ENCODE results near the gene PHF14. TPM values are rescaled to one million over a fixed set of nuclear protein-coding genes. Genes with fewer than 3 reads are reported as not detected.

PHF14 gene
- total RNA-seq, 1 experiment from 2014 or later = 35.4 TPM

- no peak overlapping the region for H2AFZ ChIP-seq (ENCODE audit: low read length)
- TF ChIP-seq EZH2 (IDR thresholded peaks at IDR 0.05; ENCODE audit: low read length, unreplicated experiment) = no peak
- no peak for TF ChIP-seq EZH2phosphoT487 (IDR thresholded peaks at IDR 0.05; ENCODE audit: borderline replicate concordance, low read length)
- no peaks in the 10 kb centered on the region for H3K79me2 ChIP-seq (ENCODE audit: low read length)
- intact Hi-C loops (cut with micrococcal nuclease) = no loop called here
- no peak overlapping the region for H3K9ac ChIP-seq (ENCODE audit: low read length)
- no peaks in the 10 kb centered on the region for H3K4me1 ChIP-seq (ENCODE audit: insufficient read depth, low read length)
- no peaks in the 10 kb centered on the region for H3K27me3 ChIP-seq (ENCODE audit: low read length)
- no peak overlapping the region for H3K4me2 ChIP-seq (ENCODE audit: low read length)
- H3K4me3 ChIP-seq (ENCODE audit: low read length) = no peak overlapping the region
- ATAC-seq = peak; percentile 20
- no peaks in the 10 kb centered on the region for H3F3A ChIP-seq (ENCODE audit: low read length, unreplicated experiment)
- H3K9me2 ChIP-seq (replicated peaks; ENCODE audit: low read length) = no peaks in the 10 kb centered on the region
- CTCF ChIA-PET = no interaction called here
- BruUV-seq (replicated peaks) = no TSS peak
- H3K27ac ChIP-seq (ENCODE audit: low read length) = no peak overlapping the region
- POLR2A ChIA-PET (ENCODE audit: unreplicated experiment) = interaction anchor here (0.6 kb wide), 1 partner anchor 176 kb away, joined by 4 read pairs; no protein-coding TSS in a partner anchor
- DNase-seq = no peak
- no peaks in the 10 kb centered on the region for H3K9me3 ChIP-seq (ENCODE audit: low read length)
- no peaks in the 10 kb centered on the region for H3K36me3 ChIP-seq (ENCODE audit: low read depth, low read length)
- no peaks in the 10 kb centered on the region for H4K20me1 ChIP-seq (ENCODE audit: low read length)
Observed at GRCh38 chr7:11206177-11206899, 232.7 kb downstream of the PHF14 start.

- H3K4me3 ChIP-seq (ENCODE audit: low read length) = no peak overlapping the region
- H2AFZ ChIP-seq (ENCODE audit: low read length) = no peak overlapping the region
- BruUV-seq (replicated peaks) = no TSS peak
- intact Hi-C loops (cut with micrococcal nuclease) = no loop called here
- DNase-seq = no peak
- no peaks in the 10 kb centered on the region for H3K9me3 ChIP-seq (ENCODE audit: low read length)
- H3K79me2 ChIP-seq (ENCODE audit: low read length) = no peaks in the 10 kb centered on the region
- POLR2A ChIA-PET (ENCODE audit: unreplicated experiment) = no interaction called here
- H3K4me1 ChIP-seq (ENCODE audit: insufficient read depth, low read length) = peaks cover 4% of the 10 kb centered on the region
- ATAC-seq = no peak
- no peaks in the 10 kb centered on the region for H3F3A ChIP-seq (ENCODE audit: low read length, unreplicated experiment)
- no peak overlapping the region for H3K9ac ChIP-seq (ENCODE audit: low read length)
- no peak overlapping the region for H3K4me2 ChIP-seq (ENCODE audit: low read length)
- no peaks in the 10 kb centered on the region for H4K20me1 ChIP-seq (ENCODE audit: low read length)
- no peaks in the 10 kb centered on the region for H3K9me2 ChIP-seq (replicated peaks; ENCODE audit: low read length)
- H3K36me3 ChIP-seq (ENCODE audit: low read depth, low read length) = no peaks in the 10 kb centered on the region
- CTCF ChIA-PET = no interaction called here
- H3K27me3 ChIP-seq (ENCODE audit: low read length) = no peaks in the 10 kb centered on the region
- TF ChIP-seq EZH2phosphoT487 (IDR thresholded peaks at IDR 0.05; ENCODE audit: borderline replicate concordance, low read length) (no peak), EZH2 (IDR thresholded peaks at IDR 0.05; ENCODE audit: low read length, unreplicated experiment) (no peak), CTCF (conservative IDR thresholded peaks at IDR 0.05; ENCODE audit: low read depth, low read length) (no peak)
- no peak overlapping the region for H3K27ac ChIP-seq (ENCODE audit: low read length)
Observed at GRCh38 chr7:11207565-11207964, 233.9 kb downstream of the PHF14 start.

- BruUV-seq (replicated peaks) = no TSS peak
- Histone ChIP-seq H3K79me2 (ENCODE audit: low read length) (no peaks in the 10 kb centered on the region), H3K36me3 (ENCODE audit: low read depth, low read length) (no peaks in the 10 kb centered on the region), H3K27ac (ENCODE audit: low read length) (no peak overlapping the region), H3K9me2 (replicated peaks; ENCODE audit: low read length) (no peaks in the 10 kb centered on the region), H3K9ac (ENCODE audit: low read length) (no peak overlapping the region), H3K4me3 (ENCODE audit: low read length) (no peak overlapping the region), H3K27me3 (ENCODE audit: low read length) (no peaks in the 10 kb centered on the region), H3K4me2 (ENCODE audit: low read length) (no peak overlapping the region), H4K20me1 (ENCODE audit: low read length) (no peaks in the 10 kb centered on the region), H3K9me3 (ENCODE audit: low read length) (no peaks in the 10 kb centered on the region), H3K4me1 (ENCODE audit: insufficient read depth, low read length) (peaks cover 15% of the 10 kb centered on the region), H3F3A (ENCODE audit: low read length, unreplicated experiment) (no peaks in the 10 kb centered on the region), H2AFZ (ENCODE audit: low read length) (no peak overlapping the region)
- ChIA-PET POLR2A (ENCODE audit: unreplicated experiment) (interaction anchor here (0.6 kb wide), 1 partner anchor 827 kb away, joined by 3 read pairs; no protein-coding TSS in a partner anchor), CTCF (no interaction called here)
- DNase-seq = no peak
- ATAC-seq = no peak
- intact Hi-C loops (cut with micrococcal nuclease) = no loop called here
- TF ChIP-seq CTCF (conservative IDR thresholded peaks at IDR 0.05; ENCODE audit: low read depth, low read length) = no peak
- TF ChIP-seq EZH2phosphoT487 (IDR thresholded peaks at IDR 0.05; ENCODE audit: borderline replicate concordance, low read length) = no peak
- TF ChIP-seq EZH2 (IDR thresholded peaks at IDR 0.05; ENCODE audit: low read length, unreplicated experiment) = no peak
Observed at GRCh38 chr7:11208883-11209465, 235.3 kb downstream of the PHF14 start.

All from PC-3 (cell line).